Measurements from ENCODE around the gene ATAD3C. TPM values are rescaled to one million over a fixed set of nuclear protein-coding genes. Genes with fewer than 3 reads are reported as not detected.
A peak's percentile ranks its signal among the peaks of the same experiment; 100 is the strongest.
"Not testable (repeated sequence)": the region's sequence is repeated elsewhere in the genome, so short reads cannot be mapped to it uniquely, and the experiment has no call there.

ATAD3C gene
- 7.0 TPM for total RNA-seq

- DNase-seq (ENCODE audit: low spot score), result no peak
These were observed at the start of gene ATAD3C for GRCh38 chr1:1449099-1449739. Gene ATAD3C (plus strand): TSS chr1:1449689. CDS start chr1:1450684, 995 bp downstream.

- no peak for DNase-seq (ENCODE audit: low spot score)
These were observed 49.5 kb upstream of the ATAD3C start for GRCh38 chr1:1399872-1400575.

- DNase-seq (ENCODE audit: low spot score), result no peak
These were observed 48.7 kb upstream of the ATAD3C start for GRCh38 chr1:1400576-1401456.

GRCh38 chr1:1401457-1402010 is 48.0 kb upstream of the ATAD3C start:
- no peak for DNase-seq (ENCODE audit: low spot score)

- no peak for DNase-seq (ENCODE audit: low spot score)
These were observed 47.2 kb upstream of the ATAD3C start for GRCh38 chr1:1402072-1402900.

- not testable (repeated sequence) for DNase-seq (ENCODE audit: low spot score)
These were observed 46.5 kb upstream of the ATAD3C start for GRCh38 chr1:1402901-1403392.

- DNase-seq (ENCODE audit: low spot score), result no peak
These were observed 45.8 kb upstream of the ATAD3C start for GRCh38 chr1:1403653-1404052.

GRCh38 chr1:1406101-1406820 is 43.2 kb upstream of the ATAD3C start:
- no peak for DNase-seq (ENCODE audit: low spot score)

- peak; percentile 96 for DNase-seq (ENCODE audit: low spot score)
These were observed 42.5 kb upstream of the ATAD3C start, which contains the start of gene MRPL20 for GRCh38 chr1:1406821-1407635. Gene MRPL20 (minus strand): TSS chr1:1407293. CDS start chr1:1407217, 76 bp downstream.

- no peak for DNase-seq (ENCODE audit: low spot score)
These were observed 41.7 kb upstream of the ATAD3C start for GRCh38 chr1:1407636-1408318.

GRCh38 chr1:1410238-1410637 is 39.3 kb upstream of the ATAD3C start:
- not testable (repeated sequence) for DNase-seq (ENCODE audit: low spot score)

- no peak for DNase-seq (ENCODE audit: low spot score)
These were observed 37.9 kb upstream of the ATAD3C start for GRCh38 chr1:1411626-1412025.

GRCh38 chr1:1412311-1412902 is 37.1 kb upstream of the ATAD3C start:
- not testable (repeated sequence) for DNase-seq (ENCODE audit: low spot score)

- no peak for DNase-seq (ENCODE audit: low spot score)
These were observed 33.7 kb upstream of the ATAD3C start for GRCh38 chr1:1415751-1416150.

GRCh38 chr1:1417396-1417795 is 32.1 kb upstream of the ATAD3C start:
- not testable (repeated sequence) for DNase-seq (ENCODE audit: low spot score)

GRCh38 chr1:1417825-1418463 is 31.5 kb upstream of the ATAD3C start:
- DNase-seq (ENCODE audit: low spot score), result not testable (repeated sequence)

GRCh38 chr1:1418464-1419362 is 30.8 kb upstream of the ATAD3C start:
- no peak for DNase-seq (ENCODE audit: low spot score)

All from mucosa of gallbladder (tissue), 1 donor.